ENCODE data around the gene POU6F2. TPM values are rescaled to one million over a fixed set of nuclear protein-coding genes. Genes with fewer than 3 reads are reported as not detected.

POU6F2 gene
- total RNA-seq, 4 donors from 2014 or later: not detected

- no peaks in the 10 kb centered on the region for H3K27me3 ChIP-seq
- ATAC-seq (no peak), DNase-seq (no peak)
- H3K36me3 ChIP-seq: no peaks in the 10 kb centered on the region
- H3K4me3 ChIP-seq: no peak overlapping the region
- intact Hi-C loops (cut with DNase I; ENCODE audit: low total_unique reads): no loop called here
- no peak for TF ChIP-seq CTCF (IDR thresholded peaks at IDR 0.05 in 4 of 5, conservative IDR thresholded peaks at IDR 0.05 in 1 of 5)
- TF ChIP-seq POLR2A (IDR thresholded peaks at IDR 0.05): no peak
- no peaks in the 10 kb centered on the region for H3K4me1 ChIP-seq
- no peaks in the 10 kb centered on the region for H3K9me3 ChIP-seq
- no peak overlapping the region for H3K27ac ChIP-seq
- in situ Hi-C loops (cut with MboI; ENCODE audit: low sequenced_read_pairs in 4 of 4): no loop called here
Measured at GRCh38 chr7:39261771-39262170, 284.1 kb downstream of the POU6F2 start.

GRCh38 chr7:39265641-39266591 lies 288.2 kb downstream of the POU6F2 start:
- no peaks in the 10 kb centered on the region for H3K27me3 ChIP-seq
- DNase-seq: no peak
- TF ChIP-seq POLR2A (IDR thresholded peaks at IDR 0.05): no peak
- TF ChIP-seq CTCF (IDR thresholded peaks at IDR 0.05 in 4 of 5, conservative IDR thresholded peaks at IDR 0.05 in 1 of 5): no peak
- H3K27ac ChIP-seq: no peak overlapping the region
- no peaks in the 10 kb centered on the region for H3K4me1 ChIP-seq
- intact Hi-C loops (cut with DNase I; ENCODE audit: low total_unique reads) (no loop called here), in situ Hi-C loops (cut with MboI; ENCODE audit: low sequenced_read_pairs in 4 of 4) (no loop called here)
- ATAC-seq: no peak
- H3K9me3 ChIP-seq: no peaks in the 10 kb centered on the region
- no peaks in the 10 kb centered on the region for H3K36me3 ChIP-seq
- H3K4me3 ChIP-seq: no peak overlapping the region

- H3K27ac ChIP-seq: no peak overlapping the region
- H3K36me3 ChIP-seq: no peaks in the 10 kb centered on the region
- intact Hi-C loops (cut with DNase I; ENCODE audit: low total_unique reads) (no loop called here), in situ Hi-C loops (cut with MboI; ENCODE audit: low sequenced_read_pairs in 4 of 4) (no loop called here)
- H3K4me3 ChIP-seq: no peak overlapping the region
- H3K4me1 ChIP-seq: no peaks in the 10 kb centered on the region
- ATAC-seq (no peak), DNase-seq (no peak)
- no peaks in the 10 kb centered on the region for H3K27me3 ChIP-seq
- H3K9me3 ChIP-seq: no peaks in the 10 kb centered on the region
- TF ChIP-seq POLR2A (IDR thresholded peaks at IDR 0.05) (no peak), CTCF (IDR thresholded peaks at IDR 0.05 in 4 of 5, conservative IDR thresholded peaks at IDR 0.05 in 1 of 5) (no peak)
Measured at GRCh38 chr7:39269034-39269433, 291.3 kb downstream of the POU6F2 start.

GRCh38 chr7:39270018-39270417 lies 292.3 kb downstream of the POU6F2 start:
- Histone ChIP-seq H3K27me3 (no peaks in the 10 kb centered on the region), H3K27ac (no peak overlapping the region), H3K9me3 (no peaks in the 10 kb centered on the region), H3K36me3 (no peaks in the 10 kb centered on the region), H3K4me3 (no peak overlapping the region), H3K4me1 (no peaks in the 10 kb centered on the region)
- in situ Hi-C loops (cut with MboI; ENCODE audit: low sequenced_read_pairs in 4 of 4) (no loop called here), intact Hi-C loops (cut with DNase I; ENCODE audit: low total_unique reads) (no loop called here)
- ATAC-seq: no peak
- DNase-seq: no peak
- TF ChIP-seq CTCF (IDR thresholded peaks at IDR 0.05 in 4 of 5, conservative IDR thresholded peaks at IDR 0.05 in 1 of 5) (no peak), POLR2A (IDR thresholded peaks at IDR 0.05) (no peak)
